OCI-LY3 (cell line): ENCODE measurements around the gene CLPTM1.

Experiments used
- EZH2phosphoT487 ChIP-seq: fragments of 200-600 bp; shearing (Covaris generic); IDR thresholded peaks from 2 replicates; pipeline ENCODE4 v1.6.1; 2018; ENCODE audit warnings: antibody characterized with exemption, mixed run types, low read depth
- TF ChIP-seq, protein P1 (sequence below): fragments of 200-600, 300-600 bp; sonication (generic); IDR thresholded peaks from 2 replicates; pipeline ENCODE4 v1.5.1; 2014; ENCODE audit warnings: antibody characterized with exemption, low read length, low read depth

DNA sequence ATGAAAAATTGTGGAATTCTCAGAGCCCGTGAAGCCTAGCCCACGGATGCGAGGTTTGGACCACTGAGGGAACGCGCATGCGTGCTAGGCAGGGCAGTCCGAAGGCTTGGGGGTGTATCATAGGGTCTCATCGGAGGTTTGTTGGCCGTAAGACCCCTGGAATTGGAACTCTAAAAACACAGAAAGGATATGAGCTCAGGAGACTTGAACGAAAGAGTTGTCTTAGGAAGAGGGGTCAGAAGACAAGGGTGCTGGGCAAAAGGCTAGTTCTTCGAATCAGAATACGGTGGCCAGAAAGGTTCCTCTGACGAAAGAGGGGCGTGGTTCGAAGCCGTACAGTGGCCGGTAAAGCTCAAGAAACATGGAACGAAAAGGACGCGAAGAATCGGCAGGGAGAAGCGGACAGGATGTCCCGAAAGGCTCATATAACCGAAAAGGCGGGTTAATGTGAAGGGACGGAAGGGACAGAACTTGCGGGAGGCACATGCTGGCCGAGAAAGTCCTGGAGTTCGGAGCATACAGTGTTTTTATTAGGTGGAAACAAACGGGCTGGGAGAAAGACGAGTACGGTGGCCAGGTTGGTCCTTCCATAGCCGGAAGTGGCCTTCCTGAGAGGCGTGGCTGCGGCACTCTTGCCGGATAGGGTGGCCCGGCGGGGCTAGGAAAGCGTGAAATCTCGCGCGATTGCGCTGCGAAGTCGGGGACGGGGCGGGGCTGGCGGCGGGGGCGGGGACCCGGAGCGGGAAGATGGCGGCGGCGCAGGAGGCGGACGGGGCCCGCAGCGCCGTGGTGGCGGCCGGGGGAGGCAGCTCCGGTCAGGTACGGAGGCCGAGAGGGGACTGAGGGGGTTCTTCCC lies at the start of gene CLPTM1:
- TF ChIP-seq, protein P1, sequence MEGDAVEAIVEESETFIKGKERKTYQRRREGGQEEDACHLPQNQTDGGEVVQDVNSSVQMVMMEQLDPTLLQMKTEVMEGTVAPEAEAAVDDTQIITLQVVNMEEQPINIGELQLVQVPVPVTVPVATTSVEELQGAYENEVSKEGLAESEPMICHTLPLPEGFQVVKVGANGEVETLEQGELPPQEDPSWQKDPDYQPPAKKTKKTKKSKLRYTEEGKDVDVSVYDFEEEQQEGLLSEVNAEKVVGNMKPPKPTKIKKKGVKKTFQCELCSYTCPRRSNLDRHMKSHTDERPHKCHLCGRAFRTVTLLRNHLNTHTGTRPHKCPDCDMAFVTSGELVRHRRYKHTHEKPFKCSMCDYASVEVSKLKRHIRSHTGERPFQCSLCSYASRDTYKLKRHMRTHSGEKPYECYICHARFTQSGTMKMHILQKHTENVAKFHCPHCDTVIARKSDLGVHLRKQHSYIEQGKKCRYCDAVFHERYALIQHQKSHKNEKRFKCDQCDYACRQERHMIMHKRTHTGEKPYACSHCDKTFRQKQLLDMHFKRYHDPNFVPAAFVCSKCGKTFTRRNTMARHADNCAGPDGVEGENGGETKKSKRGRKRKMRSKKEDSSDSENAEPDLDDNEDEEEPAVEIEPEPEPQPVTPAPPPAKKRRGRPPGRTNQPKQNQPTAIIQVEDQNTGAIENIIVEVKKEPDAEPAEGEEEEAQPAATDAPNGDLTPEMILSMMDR: no peak
- no peak for TF ChIP-seq EZH2phosphoT487
